ENCODE measurements around the gene BARX1.
"Not testable (repeated sequence)": the region's sequence is repeated elsewhere in the genome, so short reads cannot be mapped to it uniquely, and the experiment has no call there.

Gene BARX1, protein sequence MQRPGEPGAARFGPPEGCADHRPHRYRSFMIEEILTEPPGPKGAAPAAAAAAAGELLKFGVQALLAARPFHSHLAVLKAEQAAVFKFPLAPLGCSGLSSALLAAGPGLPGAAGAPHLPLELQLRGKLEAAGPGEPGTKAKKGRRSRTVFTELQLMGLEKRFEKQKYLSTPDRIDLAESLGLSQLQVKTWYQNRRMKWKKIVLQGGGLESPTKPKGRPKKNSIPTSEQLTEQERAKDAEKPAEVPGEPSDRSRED

DNA sequence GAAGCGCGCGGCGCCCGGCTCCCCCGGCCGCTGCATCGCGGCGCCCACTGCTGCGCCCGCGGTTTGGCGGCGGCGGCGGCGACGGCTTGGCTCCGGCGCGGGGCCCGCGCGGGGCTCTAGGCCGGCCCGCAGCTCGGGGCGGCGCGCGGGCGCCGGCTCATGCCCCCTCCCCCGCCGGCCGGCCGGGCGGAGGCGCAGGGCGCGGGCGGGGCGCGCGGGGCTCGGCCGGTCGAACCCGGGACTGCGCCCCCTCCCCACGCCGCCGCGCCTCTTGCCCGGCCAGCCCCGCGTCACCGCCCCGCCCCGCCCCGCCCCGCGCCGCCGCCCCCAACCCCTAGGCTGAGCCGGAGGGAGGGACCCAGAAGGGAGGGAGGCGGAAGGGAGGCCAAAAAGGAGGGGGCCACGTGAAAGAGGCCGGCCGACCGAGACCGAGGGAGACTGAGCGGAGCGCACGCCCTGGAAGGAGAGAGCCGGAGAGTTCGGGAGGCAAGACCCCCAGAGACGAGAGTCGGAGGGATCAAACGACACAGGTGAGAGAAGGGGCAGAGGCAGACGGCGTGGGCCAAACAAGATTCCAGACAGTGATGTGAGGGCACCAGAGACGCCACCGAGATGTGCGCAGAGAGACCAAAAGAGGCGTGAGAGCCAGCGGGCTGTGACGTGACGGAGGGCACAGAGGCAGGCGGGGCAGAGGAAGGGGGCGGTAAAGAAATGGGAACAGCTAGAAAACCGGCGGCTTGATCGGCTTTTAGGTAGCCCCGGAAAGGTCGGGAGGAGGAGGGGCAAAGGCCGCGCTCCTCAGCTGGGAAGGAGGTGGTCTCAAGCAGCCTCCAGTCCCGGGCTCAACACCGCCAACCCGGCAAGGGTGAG is at the start of gene BARX1:
Gene BARX1 (minus strand): TSS at position 245 of the 870 bp plus-strand sequence. CDS start 209 bp downstream, at position 36.
- no peak for DNase-seq

- DNase-seq: no peak
These were observed 47.4 kb upstream of the BARX1 start for GRCh38 chr9:94002316-94003140.

GRCh38 chr9:93996863-93997262 is 41.7 kb upstream of the BARX1 start:
- DNase-seq: no peak

GRCh38 chr9:93996367-93996766 is 41.2 kb upstream of the BARX1 start:
- DNase-seq: no peak

DNA sequence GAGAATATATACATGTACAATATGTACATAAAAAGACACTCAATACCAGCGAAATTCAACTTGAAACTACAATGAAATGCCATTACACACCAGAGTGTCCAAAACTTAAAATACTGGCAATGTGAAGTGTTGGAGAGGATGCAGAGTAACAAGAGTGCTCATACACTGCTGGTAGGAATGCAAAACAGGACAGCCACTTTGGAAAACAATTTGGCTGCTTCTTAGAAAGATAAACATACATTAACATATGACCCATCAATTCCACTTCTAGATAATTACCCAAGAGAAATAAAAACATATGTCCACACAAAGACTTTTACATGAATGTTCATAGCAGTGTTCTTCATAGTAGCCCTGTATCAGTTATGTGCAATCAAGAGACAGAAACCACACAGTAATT is 39.4 kb upstream of the BARX1 start:
- DNase-seq: no peak

DNA sequence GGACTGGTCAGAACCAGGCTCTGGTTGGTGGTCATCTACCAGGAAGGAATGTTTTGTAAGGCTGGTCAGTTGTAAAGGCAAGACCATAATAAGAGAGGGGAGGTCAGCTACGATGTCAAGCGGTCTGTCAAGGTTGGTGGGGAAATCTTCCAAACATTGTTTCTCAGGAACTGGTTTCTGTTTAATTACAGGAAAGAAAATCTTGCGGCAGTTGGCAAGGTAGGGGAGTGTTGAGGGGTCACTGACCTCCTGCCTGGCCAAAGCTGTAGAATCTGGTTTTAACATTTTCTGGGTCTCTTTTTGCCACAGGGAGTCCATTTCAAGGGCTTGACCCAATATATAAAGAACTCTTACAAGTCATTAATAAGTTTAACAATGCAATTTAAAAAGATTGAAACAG is 39.0 kb upstream of the BARX1 start:
- no peak for DNase-seq

GRCh38 chr9:93992830-93993229 is 37.7 kb upstream of the BARX1 start:
- DNase-seq: no peak

DNA sequence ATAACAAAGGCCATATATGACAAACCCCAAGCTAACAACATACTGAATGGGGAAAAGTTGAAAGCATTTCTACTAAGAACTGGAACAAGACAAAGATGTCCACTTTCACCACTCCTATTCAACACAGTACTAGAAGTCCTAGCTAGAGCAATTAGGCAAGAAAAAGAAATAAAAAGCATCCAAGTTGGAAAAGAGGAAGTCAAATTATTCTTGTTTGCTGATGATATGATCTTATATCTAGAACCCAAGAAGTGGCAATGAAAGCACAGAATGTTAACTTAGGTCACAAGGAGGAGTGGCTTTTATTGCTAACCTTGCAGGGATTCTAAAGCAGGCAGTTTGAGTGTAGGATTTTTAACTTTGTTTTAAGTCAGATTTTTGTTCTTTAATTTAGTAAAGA is 35.3 kb upstream of the BARX1 start:
- DNase-seq: no peak

DNA sequence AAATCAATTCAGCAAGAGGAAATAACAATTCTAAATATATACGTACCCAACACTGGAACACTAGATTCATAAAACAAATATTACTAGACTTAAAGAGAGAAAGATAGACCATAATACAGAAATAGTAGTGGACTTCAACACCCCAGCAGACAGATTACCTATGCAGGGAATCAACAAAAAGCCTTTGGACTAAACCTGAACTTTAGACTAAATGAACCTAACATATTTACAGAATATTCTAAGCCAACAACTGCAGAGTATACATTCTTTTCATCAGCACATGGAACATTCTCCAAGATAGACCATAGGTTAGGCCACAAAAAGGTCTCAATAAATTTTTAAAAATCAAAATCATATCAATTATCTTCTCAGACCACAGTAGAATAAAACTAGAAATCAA is 32.9 kb upstream of the BARX1 start:
- DNase-seq: no peak

GRCh38 chr9:93984860-93985259 is 29.7 kb upstream of the BARX1 start:
- no peak for DNase-seq

DNA sequence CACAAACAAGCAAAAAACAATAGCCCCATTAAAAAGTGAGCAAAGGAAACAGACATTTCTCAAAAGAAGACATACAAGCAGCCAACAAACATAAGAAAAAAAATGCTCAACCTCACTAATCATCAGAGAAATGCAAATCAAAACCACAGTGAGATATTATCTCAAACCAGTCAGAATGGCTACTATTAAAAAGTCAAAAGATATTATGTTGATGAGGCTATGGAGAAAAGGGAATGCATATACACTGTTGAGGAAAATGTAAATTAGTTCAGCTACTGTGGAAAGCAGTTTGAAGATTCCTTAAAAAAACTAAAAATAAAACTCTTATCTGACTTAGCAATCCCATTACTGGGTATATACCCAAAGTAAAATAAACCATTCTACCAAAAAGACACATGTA is 28.7 kb upstream of the BARX1 start:
- no peak for DNase-seq

DNA sequence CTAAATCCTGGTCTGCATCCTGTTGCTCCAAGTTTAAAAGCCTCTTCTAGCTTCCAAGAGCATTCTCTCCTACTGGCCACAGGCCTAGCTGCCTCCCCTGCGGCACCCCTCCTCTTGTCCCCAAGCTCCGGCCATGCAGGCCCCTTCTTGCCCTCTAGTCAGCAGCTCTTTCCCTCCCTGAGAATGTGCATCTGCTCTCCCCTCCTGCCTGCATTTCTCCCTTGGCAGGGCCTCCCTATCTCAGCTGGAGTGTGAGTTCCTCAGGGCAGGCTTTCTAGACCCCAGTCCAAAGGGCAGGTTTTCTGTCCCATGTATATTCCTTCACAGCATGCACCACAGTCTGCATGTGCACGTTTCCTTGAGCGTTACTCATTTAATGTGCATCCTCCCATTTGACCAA is 24.6 kb upstream of the BARX1 start:
- no peak for DNase-seq

GRCh38 chr9:93978551-93978950 is 23.4 kb upstream of the BARX1 start:
- no peak for DNase-seq

- DNase-seq: no peak
These were observed 21.8 kb upstream of the BARX1 start for GRCh38 chr9:93976973-93977372.

GRCh38 chr9:93976081-93976480 is 20.9 kb upstream of the BARX1 start:
- no peak for DNase-seq

DNA sequence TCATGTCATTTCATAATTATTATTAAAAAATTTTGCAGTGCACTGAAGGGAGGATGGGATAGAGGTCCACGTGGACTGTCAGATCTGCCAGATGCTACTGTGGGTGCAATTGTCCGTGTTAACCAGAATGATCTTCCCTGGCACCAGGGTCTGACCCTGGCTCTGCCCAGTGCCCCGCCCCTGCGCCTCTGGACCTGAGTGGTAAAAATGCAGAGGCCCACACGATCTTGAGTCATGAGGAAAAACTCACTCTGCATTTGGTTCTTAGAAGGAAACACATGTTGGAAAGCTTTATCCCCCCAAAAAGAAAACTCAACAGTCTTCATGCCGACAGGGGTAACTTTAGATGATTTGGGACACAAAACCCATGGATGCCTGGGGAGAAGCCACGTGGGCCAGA is 20.1 kb upstream of the BARX1 start:
- DNase-seq: no peak

- DNase-seq: no peak
These were observed 19.0 kb upstream of the BARX1 start for GRCh38 chr9:93974151-93974550.

GRCh38 chr9:93972655-93973054 is 17.5 kb upstream of the BARX1 start:
- not testable (repeated sequence) for DNase-seq

- no peak for DNase-seq
These were observed 14.1 kb upstream of the BARX1 start for GRCh38 chr9:93969328-93969661.

- DNase-seq: no peak
These were observed 13.5 kb upstream of the BARX1 start for GRCh38 chr9:93968451-93969327.

DNA sequence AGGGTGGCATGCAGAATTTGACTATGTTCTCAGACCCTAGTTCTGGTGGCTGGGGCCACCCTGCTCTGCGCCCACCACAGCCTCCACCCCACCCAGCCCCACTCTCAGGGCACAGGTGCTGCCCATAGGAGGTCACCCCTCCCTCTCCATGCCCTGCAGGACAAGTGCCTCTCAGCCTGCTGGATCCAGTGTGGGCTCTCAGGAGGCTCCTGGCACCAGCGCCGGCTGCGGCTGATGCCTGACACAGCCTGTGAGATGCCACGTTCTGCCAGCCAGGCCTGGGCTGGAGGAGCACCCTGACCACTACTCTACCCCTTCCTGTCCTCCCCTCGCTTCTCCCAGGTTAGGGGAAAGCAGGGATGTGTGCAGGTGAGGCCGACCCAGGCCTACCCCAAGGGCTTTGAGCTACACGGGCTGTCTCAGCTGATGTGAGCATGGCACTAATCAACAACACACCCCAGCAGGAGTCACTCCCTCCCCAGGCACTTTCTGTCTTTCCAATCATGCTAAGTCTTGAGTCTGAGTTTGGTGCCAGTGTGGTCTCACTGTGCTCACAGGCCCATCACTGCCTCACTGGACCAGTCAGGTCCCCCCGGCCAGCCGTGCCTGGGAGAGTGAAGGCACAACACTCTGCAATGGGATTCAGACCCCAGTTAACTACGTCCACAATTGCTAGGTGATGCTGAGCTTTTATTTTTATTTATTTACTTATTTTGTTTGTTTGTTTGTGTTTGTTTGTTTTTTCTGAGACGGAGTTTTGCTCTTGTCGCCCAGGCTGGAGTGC is 12.1 kb upstream of the BARX1 start:
- no peak for DNase-seq
